ENCODE data around the gene LSP1. TPM values are rescaled to one million over a fixed set of nuclear protein-coding genes. Genes with fewer than 3 reads are reported as not detected.

LSP1 gene
- total and polyA plus RNA-seq, 2 of the 4 experiments (the other 2 are of a cell fraction): not detected

DNA sequence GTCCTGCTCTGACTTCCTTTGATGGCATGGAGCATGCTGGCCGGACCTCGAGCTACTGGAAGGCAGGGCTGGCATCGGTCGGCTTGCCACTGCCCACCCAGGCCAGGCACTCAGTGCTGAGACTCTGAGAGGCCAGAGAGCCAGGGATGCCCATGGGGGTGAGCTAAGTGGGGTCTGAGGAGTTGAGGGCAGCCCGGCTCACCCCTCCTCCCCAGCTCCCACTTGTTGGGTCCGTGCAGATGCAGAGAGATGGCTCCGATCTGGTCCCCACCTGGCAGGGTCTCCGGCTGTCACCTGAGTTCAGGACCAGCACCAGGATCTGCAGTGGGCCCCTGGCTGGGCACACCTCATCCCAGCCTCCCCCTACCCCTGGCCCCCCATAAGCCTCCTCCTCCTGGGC lies 13.3 kb downstream of the LSP1 start (continued):
- TF ChIP-seq MXI1 (IDR thresholded peaks at IDR 0.05; ENCODE audit: borderline replicate concordance, low read depth, low read length) (no peak), RAD21 (IDR thresholded peaks at IDR 0.05; ENCODE audit: low read length) (no peak), MAFK (IDR thresholded peaks at IDR 0.05; ENCODE audit: low read depth, low read length) (no peak)

DNA sequence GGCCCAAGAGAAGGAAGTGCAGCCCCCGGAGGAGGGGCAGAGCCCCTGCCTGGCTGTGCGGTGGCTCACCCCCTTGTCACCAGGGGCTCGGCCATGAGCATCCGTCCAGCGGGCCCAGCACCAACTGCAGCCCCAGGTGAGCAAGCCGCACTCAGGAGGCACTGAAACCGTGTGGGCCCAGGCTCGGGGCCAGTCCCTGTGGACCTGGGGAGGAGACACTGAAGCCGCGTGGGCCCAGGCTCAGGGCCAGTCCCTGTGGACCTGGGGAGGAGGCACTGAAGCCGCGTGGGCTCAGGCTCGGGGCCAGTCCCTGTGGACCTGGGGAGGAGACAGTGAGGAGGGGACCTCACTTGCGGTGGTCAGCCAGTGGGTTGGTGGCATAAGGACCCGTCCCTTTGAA lies 13.9 kb downstream of the LSP1 start:
- H2BK15ac ChIP-seq (ENCODE audit: low read depth, low read length): no peak overlapping the region
- CTCF ChIA-PET: no interaction called here
- TF ChIP-seq CEBPB (IDR thresholded peaks at IDR 0.05; ENCODE audit: low read depth, low read length): no peak
- no peak for TF ChIP-seq RCOR1 (IDR thresholded peaks at IDR 0.05; ENCODE audit: insufficient replicate concordance, low read length)
- TF ChIP-seq BHLHE40 (IDR thresholded peaks at IDR 0.05; ENCODE audit: low read depth, low read length): no peak
- TF ChIP-seq, protein P1, sequence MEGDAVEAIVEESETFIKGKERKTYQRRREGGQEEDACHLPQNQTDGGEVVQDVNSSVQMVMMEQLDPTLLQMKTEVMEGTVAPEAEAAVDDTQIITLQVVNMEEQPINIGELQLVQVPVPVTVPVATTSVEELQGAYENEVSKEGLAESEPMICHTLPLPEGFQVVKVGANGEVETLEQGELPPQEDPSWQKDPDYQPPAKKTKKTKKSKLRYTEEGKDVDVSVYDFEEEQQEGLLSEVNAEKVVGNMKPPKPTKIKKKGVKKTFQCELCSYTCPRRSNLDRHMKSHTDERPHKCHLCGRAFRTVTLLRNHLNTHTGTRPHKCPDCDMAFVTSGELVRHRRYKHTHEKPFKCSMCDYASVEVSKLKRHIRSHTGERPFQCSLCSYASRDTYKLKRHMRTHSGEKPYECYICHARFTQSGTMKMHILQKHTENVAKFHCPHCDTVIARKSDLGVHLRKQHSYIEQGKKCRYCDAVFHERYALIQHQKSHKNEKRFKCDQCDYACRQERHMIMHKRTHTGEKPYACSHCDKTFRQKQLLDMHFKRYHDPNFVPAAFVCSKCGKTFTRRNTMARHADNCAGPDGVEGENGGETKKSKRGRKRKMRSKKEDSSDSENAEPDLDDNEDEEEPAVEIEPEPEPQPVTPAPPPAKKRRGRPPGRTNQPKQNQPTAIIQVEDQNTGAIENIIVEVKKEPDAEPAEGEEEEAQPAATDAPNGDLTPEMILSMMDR (conservative IDR thresholded peaks at IDR 0.05; ENCODE audit: low read depth, low read length): no peak
- no peak for TF ChIP-seq FOS (IDR thresholded peaks at IDR 0.05; ENCODE audit: low read depth, low read length)
- no peak for TF ChIP-seq MAZ (IDR thresholded peaks at IDR 0.05; ENCODE audit: borderline replicate concordance, low read depth, low read length)
- TF ChIP-seq NFE2L2 (IDR thresholded peaks at IDR 0.05; ENCODE audit: low read depth, low read length): no peak
- TF ChIP-seq, protein P2, sequence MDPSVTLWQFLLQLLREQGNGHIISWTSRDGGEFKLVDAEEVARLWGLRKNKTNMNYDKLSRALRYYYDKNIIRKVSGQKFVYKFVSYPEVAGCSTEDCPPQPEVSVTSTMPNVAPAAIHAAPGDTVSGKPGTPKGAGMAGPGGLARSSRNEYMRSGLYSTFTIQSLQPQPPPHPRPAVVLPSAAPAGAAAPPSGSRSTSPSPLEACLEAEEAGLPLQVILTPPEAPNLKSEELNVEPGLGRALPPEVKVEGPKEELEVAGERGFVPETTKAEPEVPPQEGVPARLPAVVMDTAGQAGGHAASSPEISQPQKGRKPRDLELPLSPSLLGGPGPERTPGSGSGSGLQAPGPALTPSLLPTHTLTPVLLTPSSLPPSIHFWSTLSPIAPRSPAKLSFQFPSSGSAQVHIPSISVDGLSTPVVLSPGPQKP (IDR thresholded peaks at IDR 0.05; ENCODE audit: borderline replicate concordance, low read depth, low read length): no peak
- TF ChIP-seq RFX5 (IDR thresholded peaks at IDR 0.05; ENCODE audit: low read depth, low read length): no peak
- TF ChIP-seq, protein P3, sequence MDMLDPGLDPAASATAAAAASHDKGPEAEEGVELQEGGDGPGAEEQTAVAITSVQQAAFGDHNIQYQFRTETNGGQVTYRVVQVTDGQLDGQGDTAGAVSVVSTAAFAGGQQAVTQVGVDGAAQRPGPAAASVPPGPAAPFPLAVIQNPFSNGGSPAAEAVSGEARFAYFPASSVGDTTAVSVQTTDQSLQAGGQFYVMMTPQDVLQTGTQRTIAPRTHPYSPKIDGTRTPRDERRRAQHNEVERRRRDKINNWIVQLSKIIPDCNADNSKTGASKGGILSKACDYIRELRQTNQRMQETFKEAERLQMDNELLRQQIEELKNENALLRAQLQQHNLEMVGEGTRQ (IDR thresholded peaks at IDR 0.05; ENCODE audit: low read depth, low read length): no peak
- TF ChIP-seq SMC3 (IDR thresholded peaks at IDR 0.05; ENCODE audit: low read depth, low read length): no peak
- no peak for TF ChIP-seq RAD21 (IDR thresholded peaks at IDR 0.05; ENCODE audit: low read length)
- no peak for TF ChIP-seq POLR2A (IDR thresholded peaks at IDR 0.05; ENCODE audit: low read depth, low read length)
- TF ChIP-seq CHD1 (IDR thresholded peaks at IDR 0.05; ENCODE audit: low read depth, low read length): no peak

More for the DNA sequence above, 13.9 kb downstream of the LSP1 start:
- Histone ChIP-seq H3K36me3 (ENCODE audit: control insufficient read depth, insufficient read depth, low read length) (no peaks in the 10 kb centered on the region), H4K20me1 (ENCODE audit: insufficient read depth, low read length) (no peaks in the 10 kb centered on the region), H4K91ac (ENCODE audit: insufficient read depth, low read depth, low read length) (no peak overlapping the region), H2AK5ac (ENCODE audit: low read depth, low read length) (no peak overlapping the region), H2AK9ac (replicated peaks; ENCODE audit: low read depth, low read length, poor library complexity) (no peak overlapping the region), H3K4me3 (ENCODE audit: insufficient read depth, low read depth, low read length) (no peak overlapping the region), H2BK5ac (ENCODE audit: low read depth, low read length, poor library complexity, severe bottlenecking) (no peak overlapping the region), H3K23ac (ENCODE audit: low read depth, low read length) (no peak overlapping the region), H3K4me2 (ENCODE audit: low read depth, low read length) (no peak overlapping the region), H2BK20ac (ENCODE audit: low read depth, low read length) (no peak overlapping the region), H3K4me1 (ENCODE audit: control insufficient read depth, insufficient read depth, low read length) (peaks cover 14% of the 10 kb centered on the region), H3K27ac (ENCODE audit: insufficient read depth, low read length) (no peak overlapping the region), H3K79me1 (ENCODE audit: low read depth in 1 of 2, low read length in 2 of 2) (no peaks in the 10 kb centered on the region), H3K9me1 (ENCODE audit: insufficient read depth, low read length) (peaks cover 4% of the 10 kb centered on the region), H2BK120ac (ENCODE audit: low read depth, low read length) (no peak overlapping the region), H3K9ac (ENCODE audit: low read depth, low read length) (no peak overlapping the region), H3K14ac (replicated peaks; ENCODE audit: low read depth, low read length) (no peak overlapping the region), H4K8ac (ENCODE audit: low read depth in 2 of 2, low read length in 2 of 2) (no peak overlapping the region), H2AFZ (replicated peaks; ENCODE audit: low read length, poor library complexity) (no peak overlapping the region), H3K4ac (ENCODE audit: low read depth, low read length) (no peak overlapping the region), H3K18ac (ENCODE audit: low read depth, low read length) (no peak overlapping the region), H3K56ac (ENCODE audit: extremely low read depth, insufficient read depth, low read length) (no peak overlapping the region), H3K27me3 (ENCODE audit: control insufficient read depth, insufficient read depth, low read length) (peaks cover 26% of the 10 kb centered on the region; the same call in 1 of the 2 replicates), H3K9me3 (ENCODE audit: control insufficient read depth, insufficient read depth, low read length) (no peaks in the 10 kb centered on the region), H4K5ac (ENCODE audit: low read depth, low read length) (no peak overlapping the region)
- BruUV-seq (replicated peaks): no TSS peak
- dilution Hi-C loops (cut with HindIII; ENCODE audit: low sequenced_read_pairs, unreplicated experiment) (no loop called here), in situ Hi-C loops (cut with MboI; ENCODE audit: low sequenced_read_pairs) (no loop called here), intact Hi-C loops (cut with micrococcal nuclease) (no loop called here)
- POLR2A ChIA-PET (ENCODE audit: unreplicated experiment): no interaction called here
- DNase-seq (no peak), ATAC-seq (ENCODE audit: low read depth) (no peak)
- WGBS, 2 experiments (ENCODE audit: extremely low coverage in 2 of 2, insufficient read length in 1 of 2): 85% methylated on average over 7 of the region's 15 CpGs; no CpG with 5 or more reads in 1 of the 2 experiments
